GM12801 (cell line): ENCODE results near the gene CRIM1.

Experiments
- TF ChIP-seq, protein P1 (sequence below): IDR thresholded peaks from one replicate; pipeline ENCODE4 v1.5.1; 2011; ENCODE audit warnings: control low read depth; ENCODE audit not compliant: insufficient read length; ENCODE audit errors: extremely low read depth

Gene CRIM1

DNA sequence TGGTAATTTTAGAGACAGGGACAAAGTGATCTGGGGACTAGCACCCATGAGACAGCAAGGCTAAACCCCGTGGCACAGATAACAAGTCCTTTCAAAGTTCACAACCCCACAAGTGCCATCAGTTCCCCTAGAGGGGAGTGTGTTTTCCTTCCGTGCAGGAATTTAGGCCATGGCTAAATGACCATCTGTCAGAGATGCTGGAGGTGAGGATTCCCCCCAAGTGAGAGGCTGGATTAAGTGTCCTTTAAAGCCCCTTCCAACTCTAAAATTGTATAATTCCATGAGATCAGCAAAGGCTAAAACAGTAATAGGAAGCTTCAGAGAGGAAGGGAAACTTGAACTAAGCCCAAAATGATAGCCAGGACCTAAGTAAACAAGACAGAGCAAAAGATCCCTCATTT is 233.7 kb downstream of the CRIM1 start:
- TF ChIP-seq, protein P1, sequence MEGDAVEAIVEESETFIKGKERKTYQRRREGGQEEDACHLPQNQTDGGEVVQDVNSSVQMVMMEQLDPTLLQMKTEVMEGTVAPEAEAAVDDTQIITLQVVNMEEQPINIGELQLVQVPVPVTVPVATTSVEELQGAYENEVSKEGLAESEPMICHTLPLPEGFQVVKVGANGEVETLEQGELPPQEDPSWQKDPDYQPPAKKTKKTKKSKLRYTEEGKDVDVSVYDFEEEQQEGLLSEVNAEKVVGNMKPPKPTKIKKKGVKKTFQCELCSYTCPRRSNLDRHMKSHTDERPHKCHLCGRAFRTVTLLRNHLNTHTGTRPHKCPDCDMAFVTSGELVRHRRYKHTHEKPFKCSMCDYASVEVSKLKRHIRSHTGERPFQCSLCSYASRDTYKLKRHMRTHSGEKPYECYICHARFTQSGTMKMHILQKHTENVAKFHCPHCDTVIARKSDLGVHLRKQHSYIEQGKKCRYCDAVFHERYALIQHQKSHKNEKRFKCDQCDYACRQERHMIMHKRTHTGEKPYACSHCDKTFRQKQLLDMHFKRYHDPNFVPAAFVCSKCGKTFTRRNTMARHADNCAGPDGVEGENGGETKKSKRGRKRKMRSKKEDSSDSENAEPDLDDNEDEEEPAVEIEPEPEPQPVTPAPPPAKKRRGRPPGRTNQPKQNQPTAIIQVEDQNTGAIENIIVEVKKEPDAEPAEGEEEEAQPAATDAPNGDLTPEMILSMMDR, result no peak

DNA sequence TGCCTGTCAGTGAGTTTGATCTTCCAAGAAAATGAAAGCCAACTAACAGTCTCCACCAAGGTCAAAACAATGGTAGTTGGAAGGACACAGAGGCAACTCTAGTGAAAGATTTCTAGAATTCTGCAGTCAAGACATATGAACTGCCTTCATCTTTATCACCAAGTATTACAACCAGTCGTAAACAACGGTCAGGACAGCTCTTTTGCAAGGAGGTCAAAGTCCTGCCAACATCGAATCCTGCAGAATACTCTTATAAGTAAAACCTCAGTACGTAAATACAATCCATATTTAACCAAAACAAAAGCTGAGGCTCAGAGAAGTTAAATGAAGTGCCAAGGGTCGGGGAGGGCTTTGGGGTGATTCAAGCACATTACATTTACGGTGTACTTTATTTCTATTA is 239.3 kb downstream of the CRIM1 start:
- TF ChIP-seq, protein P1, result no peak

GRCh38 chr2:36596397-36596796 is 240.8 kb downstream of the CRIM1 start:
- TF ChIP-seq, protein P1, result no peak

DNA sequence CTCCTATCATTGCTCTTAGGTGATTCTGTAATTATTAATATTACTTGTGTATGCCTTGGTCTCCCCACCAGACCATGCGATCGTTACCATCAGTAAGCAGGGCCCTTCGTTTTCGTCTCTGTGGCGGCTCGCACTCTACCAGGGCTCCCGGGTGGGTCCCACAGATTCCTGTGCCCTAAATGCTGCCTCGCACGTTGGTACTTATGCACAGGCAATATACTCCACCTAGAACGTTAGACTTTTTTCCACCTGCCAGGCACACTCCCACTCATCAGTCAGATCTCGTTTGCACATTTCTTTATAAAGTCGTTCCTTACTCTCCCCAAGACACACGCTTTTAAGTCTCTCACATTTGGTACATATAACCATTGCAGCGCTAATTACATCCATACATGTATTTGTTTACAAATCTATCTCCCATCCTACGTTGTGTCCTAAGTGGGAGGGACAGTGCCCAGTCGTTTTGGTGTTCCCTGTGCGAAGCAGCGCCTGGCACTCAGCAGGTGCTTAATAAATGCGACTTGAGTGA is 241.5 kb downstream of the CRIM1 start:
- TF ChIP-seq, protein P1, result no peak

DNA sequence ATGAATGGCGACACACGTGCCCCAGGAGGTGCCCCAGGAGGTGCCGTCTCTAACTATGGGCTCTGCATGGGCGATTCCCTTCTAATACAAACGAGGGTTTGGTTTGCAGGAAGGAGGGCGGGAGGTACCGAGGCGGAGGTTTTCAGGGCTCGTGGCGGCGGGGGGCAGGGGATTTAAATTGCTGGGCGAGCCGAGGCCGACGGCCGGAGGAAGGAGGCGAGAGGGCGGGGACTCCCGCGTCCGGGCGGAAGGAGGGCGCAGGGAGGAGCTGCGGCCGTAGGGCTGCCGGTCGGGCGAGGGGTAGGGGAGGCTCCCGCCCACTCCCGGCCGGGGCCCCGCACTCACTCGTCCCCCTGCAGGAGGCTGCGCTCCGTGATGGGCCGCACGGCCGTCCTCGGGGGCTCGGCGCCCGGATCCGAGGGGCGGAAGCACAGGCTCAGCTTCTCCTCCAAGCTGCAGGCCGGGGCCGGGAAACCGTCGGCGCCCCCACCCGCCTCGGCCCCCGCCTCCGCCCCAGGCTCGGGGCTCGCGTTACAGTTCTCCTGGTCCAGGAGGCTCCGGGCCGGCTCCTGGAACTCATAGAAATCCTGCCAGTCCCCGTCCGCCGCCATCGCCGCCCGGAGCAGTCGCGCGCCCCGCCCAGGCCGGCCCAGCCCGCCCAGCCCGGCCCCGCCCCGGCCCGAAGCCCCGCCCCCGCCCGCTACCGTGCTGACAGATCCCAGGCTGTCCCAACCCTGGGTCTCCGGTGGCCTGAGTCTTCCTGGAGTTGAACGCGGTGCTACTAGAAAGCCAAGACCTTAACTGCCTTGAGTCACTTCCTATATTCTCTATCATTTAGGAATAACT is 242.2 kb downstream of the CRIM1 start, which contains the start of gene FEZ2:
Gene FEZ2 (minus strand): TSS at position 637 of the 846 bp plus-strand sequence. CDS start 26 bp downstream, at position 611.
- TF ChIP-seq, protein P1, result no peak
